Mesendoderm (in vitro differentiated cells): ENCODE results near the gene OR2H1.

Source experiments
- DNase-seq: peaks from one replicate; pipeline ENCODE4 v3.0.0; 2013
- H2AK5ac ChIP-seq: 2 replicates; pipeline ENCODE4 v1.6.1; 2013; ENCODE audit warnings: low read length, inconsistent platforms
- H2BK120ac ChIP-seq: 2 replicates; pipeline ENCODE4 v1.6.1; 2013; ENCODE audit warnings: low read depth, mild to moderate bottlenecking, low read length, moderate library complexity, mixed read lengths
- H2BK15ac ChIP-seq: replicated peaks from 2 replicates; pipeline ENCODE4 v1.6.1; 2013; ENCODE audit warnings: low read depth, mild to moderate bottlenecking, moderate library complexity
- H2BK5ac ChIP-seq: 2 replicates; pipeline ENCODE4 v1.6.1; 2013; ENCODE audit warnings: low read length, inconsistent platforms
- H3K18ac ChIP-seq: 2 replicates; pipeline ENCODE4 v1.6.1; 2013; ENCODE audit warnings: mild to moderate bottlenecking, low read length, mixed read lengths
- H3K23ac ChIP-seq: one replicate; pipeline ENCODE4 v1.6.1; 2013; ENCODE audit warnings: low read length
- H3K27ac ChIP-seq: 2 replicates; pipeline ENCODE4 v1.5.1; 2013; ENCODE audit warnings: low read depth, mild to moderate bottlenecking, inconsistent platforms, low read length, moderate library complexity
- H3K27me3 ChIP-seq: 2 replicates; pipeline ENCODE4 v1.6.1; 2013; ENCODE audit warnings: low read length, control low read depth, mild to moderate bottlenecking, inconsistent platforms; ENCODE audit not compliant: insufficient read depth, poor library complexity
- H3K36me3 ChIP-seq: 2 replicates; pipeline ENCODE4 v1.6.1; 2013; ENCODE audit warnings: low read length, inconsistent platforms; ENCODE audit not compliant: control insufficient read depth, insufficient read depth
- H3K4ac ChIP-seq: one replicate; pipeline ENCODE4 v1.6.1; 2013; ENCODE audit warnings: low read depth, mild to moderate bottlenecking, low read length, moderate library complexity
- H3K4me1 ChIP-seq: 2 replicates; pipeline ENCODE4 v1.6.1; 2013; ENCODE audit warnings: low read depth, low read length, inconsistent platforms; ENCODE audit not compliant: control insufficient read depth
- H3K4me2 ChIP-seq: 2 replicates; pipeline ENCODE4 v1.6.1; 2013; ENCODE audit warnings: low read length
- H3K4me3 ChIP-seq: 2 replicates; pipeline ENCODE4 v1.5.1; 2013; ENCODE audit warnings: mild to moderate bottlenecking, low read length
- H3K56ac ChIP-seq: one replicate; pipeline ENCODE4 v1.6.1; 2013; ENCODE audit warnings: low read length
- H3K79me1 ChIP-seq: 2 replicates; pipeline ENCODE4 v1.6.1; 2013; ENCODE audit warnings: low read length, inconsistent platforms
- H3K79me2 ChIP-seq: 2 replicates; pipeline ENCODE4 v1.6.1; 2013; ENCODE audit warnings: mild to moderate bottlenecking, low read length; ENCODE audit not compliant: control insufficient read depth, insufficient read depth
- H3K9ac ChIP-seq: 2 replicates; pipeline ENCODE4 v1.6.1; 2013; ENCODE audit warnings: low read length, inconsistent platforms
- H4K5ac ChIP-seq: one replicate; pipeline ENCODE4 v1.6.1; 2013; ENCODE audit warnings: low read length
- H4K8ac ChIP-seq: one replicate; pipeline ENCODE4 v1.6.1; 2013; ENCODE audit warnings: low read depth, mild to moderate bottlenecking, control low read depth, low read length, moderate library complexity
- WGBS: extraction: QIAGEN DNeasy Blood & Tissue Kit; methylation state at CpG from one replicate; pipeline ENCODE4 v1.1.7; 2013; ENCODE audit warnings: low lambda C conversion rate, missing lambda C conversion rate; ENCODE audit not compliant: insufficient coverage; ENCODE audit errors: extremely low coverage; 5-methylcytosine and 5-hydroxymethylcytosine counted together

Gene OR2H1

GRCh38 chr6:29451471-29452193 lies 5.3 kb upstream of the OR2H1 start:
- Histone ChIP-seq H2BK120ac (no peak overlapping the region), H4K8ac (no peak overlapping the region), H3K4ac (no peak overlapping the region), H2BK5ac (no peak overlapping the region), H2BK15ac (no peak overlapping the region), H3K4me1 (no peaks in the 10 kb centered on the region), H2AK5ac (no peak overlapping the region), H3K27ac (no peak overlapping the region), H3K79me1 (no peaks in the 10 kb centered on the region), H4K5ac (no peak overlapping the region), H3K9ac (no peak overlapping the region), H3K18ac (no peak overlapping the region), H3K27me3 (no peaks in the 10 kb centered on the region), H3K36me3 (no peaks in the 10 kb centered on the region), H3K23ac (no peak overlapping the region), H3K4me3 (no peak overlapping the region), H3K79me2 (no peaks in the 10 kb centered on the region), H3K4me2 (no peak overlapping the region), H3K56ac (no peak overlapping the region)
- WGBS = no CpG with 5 or more reads among the region's 3 CpGs
- no peak for DNase-seq

GRCh38 chr6:29461021-29461814 lies 4.3 kb downstream of the OR2H1 start:
- no peak overlapping the region for H3K23ac ChIP-seq
- no peak overlapping the region for H3K4me2 ChIP-seq
- H4K5ac ChIP-seq = no peak overlapping the region
- no peak overlapping the region for H3K27ac ChIP-seq
- H3K79me2 ChIP-seq = no peaks in the 10 kb centered on the region
- no peaks in the 10 kb centered on the region for H3K4me1 ChIP-seq
- H3K4ac ChIP-seq = no peak overlapping the region
- H3K18ac ChIP-seq = no peak overlapping the region
- no peaks in the 10 kb centered on the region for H3K36me3 ChIP-seq
- H2BK15ac ChIP-seq = no peak overlapping the region
- DNase-seq = no peak
- no peak overlapping the region for H4K8ac ChIP-seq
- H3K56ac ChIP-seq = no peak overlapping the region
- no peak overlapping the region for H3K4me3 ChIP-seq
- no peak overlapping the region for H3K9ac ChIP-seq
- no peak overlapping the region for H2AK5ac ChIP-seq
- no CpG with 5 or more reads among the region's 5 CpGs for WGBS
- no peaks in the 10 kb centered on the region for H3K27me3 ChIP-seq
- no peaks in the 10 kb centered on the region for H3K79me1 ChIP-seq
- no peak overlapping the region for H2BK120ac ChIP-seq
- H2BK5ac ChIP-seq = no peak overlapping the region

- Histone ChIP-seq H3K27me3 (no peaks in the 10 kb centered on the region), H2AK5ac (no peak overlapping the region), H3K18ac (no peak overlapping the region), H2BK120ac (no peak overlapping the region), H3K36me3 (no peaks in the 10 kb centered on the region), H3K4ac (no peak overlapping the region), H3K56ac (no peak overlapping the region), H3K27ac (no peak overlapping the region), H3K9ac (no peak overlapping the region), H3K23ac (no peak overlapping the region), H4K5ac (no peak overlapping the region), H3K4me3 (no peak overlapping the region), H4K8ac (no peak overlapping the region), H2BK5ac (no peak overlapping the region), H2BK15ac (no peak overlapping the region), H3K4me2 (no peak overlapping the region), H3K79me2 (no peaks in the 10 kb centered on the region), H3K79me1 (no peaks in the 10 kb centered on the region), H3K4me1 (no peaks in the 10 kb centered on the region)
- DNase-seq = no peak
- no CpG with 5 or more reads among the region's 6 CpGs for WGBS
Measured at GRCh38 chr6:29462022-29462421, 5.1 kb downstream of the OR2H1 start.

- Histone ChIP-seq H3K27ac (no peak overlapping the region), H3K9ac (no peak overlapping the region), H3K56ac (no peak overlapping the region), H3K4ac (no peak overlapping the region), H3K36me3 (no peaks in the 10 kb centered on the region), H4K5ac (no peak overlapping the region), H3K79me2 (no peaks in the 10 kb centered on the region), H3K4me2 (no peak overlapping the region), H3K4me3 (no peak overlapping the region), H3K79me1 (no peaks in the 10 kb centered on the region), H3K23ac (no peak overlapping the region), H2BK120ac (no peak overlapping the region), H4K8ac (no peak overlapping the region), H3K18ac (no peak overlapping the region), H2BK15ac (no peak overlapping the region), H3K27me3 (no peaks in the 10 kb centered on the region), H2AK5ac (no peak overlapping the region), H2BK5ac (no peak overlapping the region), H3K4me1 (no peaks in the 10 kb centered on the region)
- WGBS = no CpG with 5 or more reads among the region's 2 CpGs
- DNase-seq = no peak
Measured at GRCh38 chr6:29465279-29465678, 8.3 kb downstream of the OR2H1 start.

GRCh38 chr6:29465801-29466200 lies 8.8 kb downstream of the OR2H1 start:
- DNase-seq = no peak
- Histone ChIP-seq H3K4ac (no peak overlapping the region), H3K36me3 (no peaks in the 10 kb centered on the region), H3K18ac (no peak overlapping the region), H3K27me3 (no peaks in the 10 kb centered on the region), H2BK5ac (no peak overlapping the region), H3K4me2 (no peak overlapping the region), H3K79me1 (no peaks in the 10 kb centered on the region), H3K79me2 (no peaks in the 10 kb centered on the region), H3K4me1 (no peaks in the 10 kb centered on the region), H3K4me3 (no peak overlapping the region), H4K5ac (no peak overlapping the region), H3K23ac (no peak overlapping the region), H2BK15ac (no peak overlapping the region), H3K56ac (no peak overlapping the region), H2AK5ac (no peak overlapping the region), H4K8ac (no peak overlapping the region), H2BK120ac (no peak overlapping the region), H3K27ac (no peak overlapping the region), H3K9ac (no peak overlapping the region)
- no CpG with 5 or more reads among the region's 2 CpGs for WGBS
